CD4-positive, alpha-beta T cell treated with Interleukin-21 for 1 hour (primary cell): ENCODE results near the gene FRMD5.
"Not testable (repeated sequence)": the region's sequence is repeated elsewhere in the genome, so short reads cannot be mapped to it uniquely, and the experiment has no call there.

Source experiments
- DNase-seq: peaks from one replicate; pipeline ENCODE4 v3.0.0-alpha.2; 2020

Gene FRMD5

GRCh38 chr15:43881245-43881644, 313.8 kb downstream of the FRMD5 start:
- DNase-seq, result no peak

GRCh38 chr15:43880406-43881194, 314.5 kb downstream of the FRMD5 start:
- DNase-seq, result no peak

- DNase-seq, result no peak
Observed at GRCh38 chr15:43879386-43880355, 315.4 kb downstream of the FRMD5 start.

GRCh38 chr15:43878446-43878845, 316.6 kb downstream of the FRMD5 start:
- no peak for DNase-seq

- no peak for DNase-seq
Observed at GRCh38 chr15:43877371-43877770, 317.7 kb downstream of the FRMD5 start.

- no peak for DNase-seq
Observed at GRCh38 chr15:43876872-43877271, 318.2 kb downstream of the FRMD5 start.

GRCh38 chr15:43873651-43874050, 321.4 kb downstream of the FRMD5 start:
- no peak for DNase-seq

GRCh38 chr15:43872416-43873020, 322.6 kb downstream of the FRMD5 start:
- peak; percentile 28 for DNase-seq

GRCh38 chr15:43871835-43872234, 323.2 kb downstream of the FRMD5 start:
- no peak for DNase-seq

GRCh38 chr15:43868406-43868805, 326.7 kb downstream of the FRMD5 start:
- DNase-seq, result no peak

GRCh38 chr15:43867096-43867495, 328.0 kb downstream of the FRMD5 start:
- no peak for DNase-seq

- DNase-seq, result not testable (repeated sequence)
Observed at GRCh38 chr15:43866636-43867035, 328.4 kb downstream of the FRMD5 start.

GRCh38 chr15:43859546-43859945, 335.5 kb downstream of the FRMD5 start:
- no peak for DNase-seq

- DNase-seq, result no peak
Observed at GRCh38 chr15:43854801-43855200, 340.3 kb downstream of the FRMD5 start.

- DNase-seq, result no peak
Observed at GRCh38 chr15:43852607-43853006, 342.5 kb downstream of the FRMD5 start.

- DNase-seq, result no peak
Observed at GRCh38 chr15:43851251-43851650, 343.8 kb downstream of the FRMD5 start.

GRCh38 chr15:43845421-43845820, 349.6 kb downstream of the FRMD5 start:
- DNase-seq, result no peak

GRCh38 chr15:43832485-43832884, 362.6 kb downstream of the FRMD5 start:
- not testable (repeated sequence) for DNase-seq

- DNase-seq, result not testable (repeated sequence)
Observed at GRCh38 chr15:43831519-43832052, 363.5 kb downstream of the FRMD5 start.

- not testable (repeated sequence) for DNase-seq
Observed at GRCh38 chr15:43830691-43831275, 364.3 kb downstream of the FRMD5 start.

GRCh38 chr15:43829951-43830540, 365.0 kb downstream of the FRMD5 start:
- DNase-seq, result not testable (repeated sequence)

GRCh38 chr15:43828061-43828657, 366.9 kb downstream of the FRMD5 start:
- peak; percentile 18 for DNase-seq
